NCI-H69 (cell line): ENCODE data around the gene EIF4A3.

Experiments
- DNase-seq: peaks from one replicate; lab custom pipeline; 2025; lab: John Stamatoyannopoulos, UW

EIF4A3 gene

GRCh38 chr17:80132906-80133625 is 13.9 kb downstream of the EIF4A3 start:
- no peak for DNase-seq

GRCh38 chr17:80130992-80131391 is 15.9 kb downstream of the EIF4A3 start:
- no peak for DNase-seq

- DNase-seq = peak; percentile 21
Observed at GRCh38 chr17:80129006-80129565, 17.8 kb downstream of the EIF4A3 start.

GRCh38 chr17:80126449-80126715 is 20.5 kb downstream of the EIF4A3 start:
- no peak for DNase-seq

GRCh38 chr17:80125656-80126448 is 21.1 kb downstream of the EIF4A3 start:
- no peak for DNase-seq

GRCh38 chr17:80124351-80124981 is 22.5 kb downstream of the EIF4A3 start:
- DNase-seq = peak; percentile 49

GRCh38 chr17:80123791-80124190 is 23.1 kb downstream of the EIF4A3 start:
- DNase-seq = no peak

GRCh38 chr17:80122926-80123505 is 23.9 kb downstream of the EIF4A3 start:
- no peak for DNase-seq

GRCh38 chr17:80122026-80122575 is 24.8 kb downstream of the EIF4A3 start:
- DNase-seq = no peak

- no peak for DNase-seq
Observed at GRCh38 chr17:80119839-80120238, 27.1 kb downstream of the EIF4A3 start.

- DNase-seq = peak; percentile 71
Observed at GRCh38 chr17:80119271-80119791, 27.6 kb downstream of the EIF4A3 start.

- DNase-seq = no peak
Observed at GRCh38 chr17:80118601-80119270, 28.2 kb downstream of the EIF4A3 start.

- no peak for DNase-seq
Observed at GRCh38 chr17:80117491-80118401, 29.2 kb downstream of the EIF4A3 start.

GRCh38 chr17:80116921-80117380 is 30.0 kb downstream of the EIF4A3 start:
- no peak for DNase-seq

GRCh38 chr17:80116276-80116920 is 30.5 kb downstream of the EIF4A3 start:
- no peak for DNase-seq

- DNase-seq = no peak
Observed at GRCh38 chr17:80115159-80115558, 31.8 kb downstream of the EIF4A3 start.

- no peak for DNase-seq
Observed at GRCh38 chr17:80114758-80115157, 32.2 kb downstream of the EIF4A3 start.

- no peak for DNase-seq
Observed at GRCh38 chr17:80113033-80113484, 33.9 kb downstream of the EIF4A3 start.

GRCh38 chr17:80112471-80113032 is 34.4 kb downstream of the EIF4A3 start:
- no peak for DNase-seq
